SK-N-MC (cell line): ENCODE measurements around the gene ANO10.

ENCODE experiments used
- EZH2 ChIP-seq: fragments of 200-600 bp; sonication (generic); IDR thresholded peaks from one replicate; pipeline ENCODE4 v1.6.1; 2017; ENCODE audit warnings: antibody characterized with exemption
- FOXP2 ChIP-seq: optimal IDR thresholded peaks from 2 replicates; pipeline ENCODE3; 2011; ENCODE audit warnings: mild to moderate bottlenecking, moderate library complexity; ENCODE audit not compliant: insufficient read depth; ENCODE audit errors: extremely low read length, control extremely low read depth
- POLR2AphosphoS5 ChIP-seq: IDR thresholded peaks from 2 replicates; pipeline ENCODE4 v1.6.1; 2012; ENCODE audit warnings: mild to moderate bottlenecking, low read depth, low read length, borderline replicate concordance

- TF ChIP-seq EZH2 (no peak), POLR2AphosphoS5 (no peak), FOXP2 (no peak)
Measured at GRCh38 chr3:43473737-43474136, 148.1 kb downstream of the ANO10 start.
